ENCODE results near the gene KLK8. TPM values are rescaled to one million over a fixed set of nuclear protein-coding genes. Genes with fewer than 3 reads are reported as not detected.

KLK8 gene
- total and polyA plus RNA-seq, 2 of the 13 experiments (the other 11 are each of a cell fraction or from before 2014, with no cell fraction given) = not detected

DNA sequence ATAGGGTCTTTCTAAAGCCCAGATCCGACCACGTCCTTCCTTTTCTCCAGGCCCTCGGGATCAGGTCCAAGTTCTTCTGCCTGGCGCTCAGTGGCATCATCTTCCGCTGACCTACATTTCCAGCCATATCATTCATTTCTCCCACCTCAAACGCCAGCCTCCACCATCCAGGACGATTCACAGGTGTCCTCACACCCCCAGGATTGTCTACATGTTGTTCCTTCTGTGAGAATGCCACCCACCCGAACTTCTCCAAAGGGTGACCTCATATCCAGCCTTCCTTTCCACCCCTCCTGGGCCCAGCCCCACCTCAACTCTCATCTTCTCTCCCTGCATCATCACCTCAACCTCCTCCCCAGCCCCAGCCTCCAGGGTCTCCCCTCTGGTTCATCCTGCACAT lies 43.8 kb downstream of the KLK8 start:
- BruUV-seq (replicated peaks) = no TSS peak
- ChIA-PET POLR2A (no interaction called here), CTCF (ENCODE audit: low intra/inter-chr PET ratio, low total read pairs) (no interaction called here)
- H3K79me2 ChIP-seq (ENCODE audit: insufficient read depth, low read length) = no peaks in the 10 kb centered on the region
- no peaks in the 10 kb centered on the region for H3K9me3 ChIP-seq (ENCODE audit: low read length)
- H3K27me3 ChIP-seq (ENCODE audit: control insufficient read depth in 1 of 2, insufficient read depth in 2 of 2, low read length in 2 of 2) = peaks cover 0 to 12% of the 10 kb centered on the region in 2 experiments; a peak in 1 of 5 replicates
- FAIRE-seq (no peak), ATAC-seq (no peak), DNase-seq (ENCODE audit: low spot score) (no peak)
- 8% methylated on average over 8 of the region's 8 CpGs for WGBS (ENCODE audit: low lambda C conversion rate)
- no peaks in the 10 kb centered on the region for H4K20me1 ChIP-seq (ENCODE audit: insufficient read depth, low read length)
- H3K27ac ChIP-seq (ENCODE audit: extremely low read length, insufficient read depth, low read length) = no peak overlapping the region
- no peak overlapping the region for H3K4me3 ChIP-seq (replicated peaks in 1 of 3; ENCODE audit: insufficient read depth in 1 of 3, low read depth in 2 of 3, low read length in 3 of 3)
- in situ Hi-C loops (cut with HindIII; ENCODE audit: extremely low pct_ligation_motif_present, low pct_unique_long_range_greater_than_20kb) (no loop called here), intact Hi-C loops (cut with micrococcal nuclease; ENCODE audit: unreplicated experiment) (no loop called here)
- no peaks in the 10 kb centered on the region for H3K36me3 ChIP-seq (replicated peaks in 1 of 2; ENCODE audit: control insufficient read depth in 1 of 2, insufficient read depth in 2 of 2, low read length in 2 of 2)
- no peaks in the 10 kb centered on the region for H3K4me1 ChIP-seq (ENCODE audit: insufficient read depth, low read length)
- no peak overlapping the region for H2AFZ ChIP-seq (ENCODE audit: low read length)
- H3K9ac ChIP-seq (ENCODE audit: insufficient read depth, low read depth, low read length) = no peak overlapping the region
- H3K4me2 ChIP-seq (ENCODE audit: low read depth, low read length) = no peak overlapping the region
- TF ChIP-seq U2AF1 (optimal IDR thresholded peaks at IDR 0.05; ENCODE audit: low read depth, low read length) (no peak), TP53 (CRISPR knock-in tag; conservative IDR thresholded peaks at IDR 0.05) (no peak), ARNT2 (CRISPR knock-in tag; IDR thresholded peaks at IDR 0.05; ENCODE audit: low read depth) (no peak), RERE (CRISPR knock-in tag; IDR thresholded peaks at IDR 0.05; ENCODE audit: low read depth) (no peak), ZNF660 (CRISPR knock-in tag; IDR thresholded peaks at IDR 0.05; ENCODE audit: borderline replicate concordance, low read depth) (no peak), NPAS2 (CRISPR knock-in tag; IDR thresholded peaks at IDR 0.05; ENCODE audit: borderline replicate concordance) (no peak), JUN (CRISPR knock-in tag; IDR thresholded peaks at IDR 0.05) (no peak), HNRNPUL1 (IDR thresholded peaks at IDR 0.05; ENCODE audit: low read depth, low read length) (no peak)
- TF ChIP-seq, protein P1, sequence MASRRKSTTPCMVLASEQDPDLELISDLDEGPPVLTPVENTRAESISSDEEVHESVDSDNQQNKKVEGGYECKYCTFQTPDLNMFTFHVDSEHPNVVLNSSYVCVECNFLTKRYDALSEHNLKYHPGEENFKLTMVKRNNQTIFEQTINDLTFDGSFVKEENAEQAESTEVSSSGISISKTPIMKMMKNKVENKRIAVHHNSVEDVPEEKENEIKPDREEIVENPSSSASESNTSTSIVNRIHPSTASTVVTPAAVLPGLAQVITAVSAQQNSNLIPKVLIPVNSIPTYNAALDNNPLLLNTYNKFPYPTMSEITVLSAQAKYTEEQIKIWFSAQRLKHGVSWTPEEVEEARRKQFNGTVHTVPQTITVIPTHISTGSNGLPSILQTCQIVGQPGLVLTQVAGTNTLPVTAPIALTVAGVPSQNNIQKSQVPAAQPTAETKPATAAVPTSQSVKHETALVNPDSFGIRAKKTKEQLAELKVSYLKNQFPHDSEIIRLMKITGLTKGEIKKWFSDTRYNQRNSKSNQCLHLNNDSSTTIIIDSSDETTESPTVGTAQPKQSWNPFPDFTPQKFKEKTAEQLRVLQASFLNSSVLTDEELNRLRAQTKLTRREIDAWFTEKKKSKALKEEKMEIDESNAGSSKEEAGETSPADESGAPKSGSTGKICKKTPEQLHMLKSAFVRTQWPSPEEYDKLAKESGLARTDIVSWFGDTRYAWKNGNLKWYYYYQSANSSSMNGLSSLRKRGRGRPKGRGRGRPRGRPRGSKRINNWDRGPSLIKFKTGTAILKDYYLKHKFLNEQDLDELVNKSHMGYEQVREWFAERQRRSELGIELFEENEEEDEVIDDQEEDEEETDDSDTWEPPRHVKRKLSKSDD (CRISPR knock-in tag; IDR thresholded peaks at IDR 0.05; ENCODE audit: low read depth) = no peak
- TF ChIP-seq, protein P2, sequence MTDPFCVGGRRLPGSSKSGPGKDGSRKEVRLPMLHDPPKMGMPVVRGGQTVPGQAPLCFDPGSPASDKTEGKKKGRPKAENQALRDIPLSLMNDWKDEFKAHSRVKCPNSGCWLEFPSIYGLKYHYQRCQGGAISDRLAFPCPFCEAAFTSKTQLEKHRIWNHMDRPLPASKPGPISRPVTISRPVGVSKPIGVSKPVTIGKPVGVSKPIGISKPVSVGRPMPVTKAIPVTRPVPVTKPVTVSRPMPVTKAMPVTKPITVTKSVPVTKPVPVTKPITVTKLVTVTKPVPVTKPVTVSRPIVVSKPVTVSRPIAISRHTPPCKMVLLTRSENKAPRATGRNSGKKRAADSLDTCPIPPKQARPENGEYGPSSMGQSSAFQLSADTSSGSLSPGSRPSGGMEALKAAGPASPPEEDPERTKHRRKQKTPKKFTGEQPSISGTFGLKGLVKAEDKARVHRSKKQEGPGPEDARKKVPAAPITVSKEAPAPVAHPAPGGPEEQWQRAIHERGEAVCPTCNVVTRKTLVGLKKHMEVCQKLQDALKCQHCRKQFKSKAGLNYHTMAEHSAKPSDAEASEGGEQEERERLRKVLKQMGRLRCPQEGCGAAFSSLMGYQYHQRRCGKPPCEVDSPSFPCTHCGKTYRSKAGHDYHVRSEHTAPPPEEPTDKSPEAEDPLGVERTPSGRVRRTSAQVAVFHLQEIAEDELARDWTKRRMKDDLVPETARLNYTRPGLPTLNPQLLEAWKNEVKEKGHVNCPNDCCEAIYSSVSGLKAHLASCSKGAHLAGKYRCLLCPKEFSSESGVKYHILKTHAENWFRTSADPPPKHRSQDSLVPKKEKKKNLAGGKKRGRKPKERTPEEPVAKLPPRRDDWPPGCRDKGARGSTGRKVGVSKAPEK (CRISPR knock-in tag; IDR thresholded peaks at IDR 0.05; ENCODE audit: borderline replicate concordance) = no peak
- TF ChIP-seq, protein P3, sequence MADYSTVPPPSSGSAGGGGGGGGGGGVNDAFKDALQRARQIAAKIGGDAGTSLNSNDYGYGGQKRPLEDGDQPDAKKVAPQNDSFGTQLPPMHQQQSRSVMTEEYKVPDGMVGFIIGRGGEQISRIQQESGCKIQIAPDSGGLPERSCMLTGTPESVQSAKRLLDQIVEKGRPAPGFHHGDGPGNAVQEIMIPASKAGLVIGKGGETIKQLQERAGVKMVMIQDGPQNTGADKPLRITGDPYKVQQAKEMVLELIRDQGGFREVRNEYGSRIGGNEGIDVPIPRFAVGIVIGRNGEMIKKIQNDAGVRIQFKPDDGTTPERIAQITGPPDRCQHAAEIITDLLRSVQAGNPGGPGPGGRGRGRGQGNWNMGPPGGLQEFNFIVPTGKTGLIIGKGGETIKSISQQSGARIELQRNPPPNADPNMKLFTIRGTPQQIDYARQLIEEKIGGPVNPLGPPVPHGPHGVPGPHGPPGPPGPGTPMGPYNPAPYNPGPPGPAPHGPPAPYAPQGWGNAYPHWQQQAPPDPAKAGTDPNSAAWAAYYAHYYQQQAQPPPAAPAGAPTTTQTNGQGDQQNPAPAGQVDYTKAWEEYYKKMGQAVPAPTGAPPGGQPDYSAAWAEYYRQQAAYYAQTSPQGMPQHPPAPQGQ (CRISPR knock-in tag; IDR thresholded peaks at IDR 0.05; ENCODE audit: borderline replicate concordance) = no peak

All from HepG2 (cell line).